HG02973 (cell line): Measurements from ENCODE around the gene PPM1E.
"Not testable (repeated sequence)": the region's sequence is repeated elsewhere in the genome, so short reads cannot be mapped to it uniquely, and the experiment has no call there.

Experiments used
- ATAC-seq: cut with Tn5 transposase; IDR thresholded peaks from one replicate; pipeline ENCODE4 v1.9.1; 2021; ENCODE audit warnings: moderate library complexity; ENCODE audit not compliant: unreplicated experiment

The PPM1E gene

DNA sequence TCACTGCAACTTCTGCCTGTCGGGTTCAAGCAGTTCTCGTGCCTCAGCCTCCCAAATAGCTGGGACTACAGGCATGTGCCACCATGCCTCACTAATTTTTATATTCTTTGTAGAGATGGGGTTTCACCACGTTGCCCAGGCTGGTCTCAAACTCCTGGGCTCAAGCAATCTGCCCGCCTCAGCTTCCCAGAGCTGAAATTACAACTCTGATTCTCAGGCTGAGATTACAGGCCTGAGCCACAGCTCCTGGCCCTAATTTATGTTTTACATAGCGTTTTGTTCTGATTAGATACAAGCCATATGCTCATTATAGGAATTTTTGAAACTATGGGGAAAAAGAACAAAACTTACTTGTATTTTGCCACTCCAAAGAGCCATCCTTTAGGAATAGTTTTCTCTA, 22.8 kb downstream of the PPM1E start:
- ATAC-seq, result not testable (repeated sequence)

DNA sequence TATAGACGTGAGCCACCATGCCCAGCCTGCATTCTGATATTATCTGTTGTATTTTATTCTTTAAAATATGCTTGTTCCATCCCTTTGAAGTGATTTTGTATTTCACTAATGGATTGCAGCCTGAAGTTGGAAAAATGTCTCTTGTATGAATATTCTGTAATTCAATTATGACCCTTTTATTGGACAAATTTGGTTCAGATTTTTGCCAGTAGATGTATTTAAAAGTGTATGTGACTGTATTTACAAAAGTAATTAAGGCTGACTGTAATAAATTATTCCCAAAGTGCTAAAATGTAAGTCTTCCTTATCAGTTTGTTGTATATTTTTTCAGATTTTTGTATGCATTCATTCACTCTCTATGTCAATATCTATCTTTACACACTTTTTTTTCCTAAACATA, 23.8 kb downstream of the PPM1E start:
- no peak for ATAC-seq

DNA sequence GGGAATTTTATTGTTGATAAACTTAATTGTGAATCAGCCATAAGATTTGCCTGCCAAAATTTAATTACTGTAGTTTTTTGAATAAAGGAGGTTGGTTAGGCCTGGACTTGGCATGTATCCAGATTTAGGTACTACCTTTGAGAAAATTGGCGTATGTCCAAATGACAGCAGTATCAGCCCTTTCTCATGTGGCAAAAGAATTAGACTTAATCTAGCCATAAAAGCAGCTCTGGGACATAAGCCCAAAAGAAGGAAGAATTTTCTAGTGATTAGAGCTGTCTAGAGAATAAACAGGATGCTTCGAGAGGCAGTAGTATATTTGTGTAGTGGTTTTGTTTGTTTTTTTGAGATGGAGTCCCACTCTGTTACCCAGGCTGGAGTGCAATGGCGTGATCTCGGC, 27.7 kb downstream of the PPM1E start:
- no peak for ATAC-seq

DNA sequence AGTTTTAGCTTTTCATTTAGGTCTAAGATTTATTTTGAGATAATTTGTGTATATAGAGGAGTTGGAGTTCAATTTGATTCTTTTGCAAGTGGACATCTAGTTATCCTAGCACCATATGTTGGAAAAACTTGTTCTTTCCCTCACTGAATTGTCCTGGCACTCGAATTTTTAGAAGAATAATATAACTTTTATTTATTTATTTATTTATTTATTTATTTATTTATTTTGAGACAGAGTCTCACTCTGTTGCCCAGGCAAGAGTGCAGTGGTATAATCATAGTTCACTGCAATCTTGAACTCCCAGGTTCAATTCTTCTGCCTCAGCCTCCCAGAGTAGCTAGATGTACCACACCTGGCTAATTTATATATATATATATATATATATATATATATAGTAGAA, 29.4 kb downstream of the PPM1E start:
- no peak for ATAC-seq

DNA sequence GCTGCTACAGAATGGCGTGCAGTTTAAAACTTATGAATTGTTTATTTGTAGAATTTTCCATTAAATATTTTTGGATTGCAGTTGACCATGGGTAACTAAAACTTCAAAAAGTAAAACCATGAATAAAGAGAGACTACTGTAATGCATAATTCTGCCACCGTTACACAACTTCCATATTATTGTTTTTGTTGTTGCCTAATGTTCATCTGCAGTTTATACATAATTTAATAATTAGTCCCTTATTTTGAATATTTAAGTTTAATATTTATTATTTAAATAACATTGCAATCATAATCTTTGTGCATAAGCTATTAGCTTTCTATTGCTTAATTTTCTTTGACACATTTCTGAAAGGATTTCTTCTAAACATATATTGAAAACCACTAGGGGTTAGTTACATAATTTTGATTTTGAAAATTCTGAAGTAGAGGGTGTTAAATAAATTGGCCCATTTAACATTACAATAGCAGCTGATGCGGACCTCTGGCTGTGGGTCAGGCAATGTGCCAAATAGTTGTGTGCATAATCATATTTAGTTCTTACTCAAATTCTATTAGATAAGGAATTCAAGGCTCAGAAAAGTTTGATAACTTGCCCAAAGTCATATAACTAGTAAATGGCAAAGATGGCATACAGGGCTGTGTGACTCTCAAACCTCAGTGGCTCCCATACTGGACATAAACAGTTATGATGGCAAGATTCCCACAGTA, 31.1 kb downstream of the PPM1E start:
- no peak for ATAC-seq

DNA sequence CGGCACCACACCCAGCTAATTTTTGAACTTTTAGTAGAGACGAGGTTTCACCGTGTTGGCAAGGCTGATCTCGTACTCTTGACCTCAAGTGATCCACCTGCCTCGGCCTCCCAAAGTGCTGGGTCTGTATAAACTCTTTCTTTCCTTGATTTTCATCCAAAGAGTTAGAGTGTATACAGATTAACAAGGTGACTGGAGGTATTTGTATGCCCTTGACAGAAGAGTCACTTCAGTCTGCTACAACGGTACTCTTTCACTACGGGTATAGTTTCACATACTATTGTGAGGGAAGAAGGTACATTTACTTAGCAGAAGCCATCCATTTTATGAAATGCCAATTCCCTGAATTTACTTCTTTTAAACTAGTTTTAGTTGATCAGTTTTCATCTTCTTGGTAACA, 32.5 kb downstream of the PPM1E start:
- no peak for ATAC-seq

DNA sequence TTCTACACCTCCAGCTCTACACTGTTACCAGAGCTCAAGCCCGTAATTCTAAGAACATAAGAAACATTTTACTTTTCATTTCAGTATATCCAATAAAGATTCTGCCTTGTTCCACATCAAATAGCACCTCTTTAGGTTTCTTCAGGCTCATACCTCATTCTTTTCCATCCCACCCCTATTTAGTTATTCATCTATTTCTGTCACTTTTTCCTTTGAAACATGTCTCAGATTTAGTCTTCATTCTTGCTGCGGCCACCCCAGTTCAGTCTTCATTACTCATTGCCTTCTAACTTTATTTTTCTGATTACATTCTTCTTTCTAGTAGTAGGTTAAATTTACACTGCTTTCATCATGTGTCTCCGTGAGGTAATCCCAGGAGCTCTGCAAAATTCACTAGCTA, 33.5 kb downstream of the PPM1E start:
- ATAC-seq, result no peak

DNA sequence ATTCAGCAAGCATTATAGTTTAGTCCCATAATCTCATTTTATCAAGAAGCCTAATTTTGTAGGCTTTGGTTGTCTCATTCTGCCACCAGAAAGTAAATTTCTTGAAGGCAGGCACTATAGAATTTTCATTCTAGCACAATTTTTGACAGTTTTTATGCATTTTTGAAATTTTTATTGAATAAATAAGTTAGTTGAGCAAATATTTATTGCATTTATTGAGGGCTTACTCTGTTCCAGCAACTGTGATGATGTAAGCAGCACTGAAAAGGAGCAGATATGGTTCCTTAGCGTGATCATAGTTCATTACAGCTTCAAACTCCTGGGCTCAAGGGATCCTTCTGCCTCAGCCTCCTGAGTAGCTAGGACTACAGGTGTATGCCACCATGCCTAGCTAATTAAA, 34.2 kb downstream of the PPM1E start:
- ATAC-seq, result no peak

DNA sequence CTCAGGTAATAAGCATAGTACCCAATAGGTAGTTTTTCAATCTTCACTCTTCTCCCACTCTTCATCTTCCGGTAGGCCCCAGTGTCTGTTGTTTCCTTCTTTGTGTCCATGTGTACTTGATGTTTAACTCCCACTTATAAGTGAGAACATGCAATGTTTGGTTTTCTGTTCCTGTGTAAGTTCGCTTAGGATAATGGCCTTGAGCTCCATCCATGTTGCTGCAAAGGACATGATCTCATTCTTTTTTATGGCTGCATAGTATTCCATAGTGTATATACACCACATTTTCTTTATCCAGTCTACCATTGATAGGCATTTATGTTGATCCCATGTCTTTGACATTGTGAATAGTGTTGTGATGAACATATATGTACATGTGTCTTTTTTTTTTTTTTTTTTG, 38.9 kb downstream of the PPM1E start:
- not testable (repeated sequence) for ATAC-seq

DNA sequence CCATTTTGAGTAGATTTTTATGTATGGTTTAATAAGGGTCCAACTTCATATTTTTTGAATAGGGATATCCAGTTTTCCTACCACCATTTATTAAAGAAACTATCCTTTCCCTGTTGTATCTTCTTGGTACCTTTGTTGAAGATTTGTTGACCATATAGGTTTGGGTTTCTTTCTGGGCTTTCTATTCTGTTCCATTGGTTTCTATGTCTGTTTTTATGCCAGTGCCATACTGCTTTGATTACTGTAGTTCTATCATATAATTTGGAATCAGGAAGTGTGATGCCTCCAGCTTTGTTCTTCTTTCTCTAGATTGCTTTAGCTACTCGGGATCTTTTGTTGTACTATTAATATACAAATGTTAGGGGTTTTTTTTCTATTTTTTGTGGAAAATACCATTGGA, 46.5 kb downstream of the PPM1E start:
- ATAC-seq, result no peak

DNA sequence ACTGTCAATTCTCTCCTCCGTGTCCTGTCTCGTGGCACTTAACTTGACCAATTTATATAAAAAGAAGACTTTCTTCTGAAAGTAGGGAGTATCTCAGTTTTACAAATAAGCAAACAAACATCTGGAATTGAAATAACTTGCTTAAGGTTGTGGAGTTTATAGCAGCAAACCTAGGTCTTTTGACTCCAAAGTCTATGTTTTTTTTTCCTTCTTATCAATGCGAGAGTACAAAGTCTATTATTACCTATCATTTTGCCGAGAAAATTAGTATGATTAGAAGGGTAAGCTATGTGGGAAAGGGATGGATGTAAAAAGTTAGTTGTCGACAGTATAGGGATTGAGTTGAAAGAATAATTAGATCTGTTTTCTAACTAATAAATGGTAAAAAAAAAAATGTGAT, 50.4 kb downstream of the PPM1E start:
- no peak for ATAC-seq

DNA sequence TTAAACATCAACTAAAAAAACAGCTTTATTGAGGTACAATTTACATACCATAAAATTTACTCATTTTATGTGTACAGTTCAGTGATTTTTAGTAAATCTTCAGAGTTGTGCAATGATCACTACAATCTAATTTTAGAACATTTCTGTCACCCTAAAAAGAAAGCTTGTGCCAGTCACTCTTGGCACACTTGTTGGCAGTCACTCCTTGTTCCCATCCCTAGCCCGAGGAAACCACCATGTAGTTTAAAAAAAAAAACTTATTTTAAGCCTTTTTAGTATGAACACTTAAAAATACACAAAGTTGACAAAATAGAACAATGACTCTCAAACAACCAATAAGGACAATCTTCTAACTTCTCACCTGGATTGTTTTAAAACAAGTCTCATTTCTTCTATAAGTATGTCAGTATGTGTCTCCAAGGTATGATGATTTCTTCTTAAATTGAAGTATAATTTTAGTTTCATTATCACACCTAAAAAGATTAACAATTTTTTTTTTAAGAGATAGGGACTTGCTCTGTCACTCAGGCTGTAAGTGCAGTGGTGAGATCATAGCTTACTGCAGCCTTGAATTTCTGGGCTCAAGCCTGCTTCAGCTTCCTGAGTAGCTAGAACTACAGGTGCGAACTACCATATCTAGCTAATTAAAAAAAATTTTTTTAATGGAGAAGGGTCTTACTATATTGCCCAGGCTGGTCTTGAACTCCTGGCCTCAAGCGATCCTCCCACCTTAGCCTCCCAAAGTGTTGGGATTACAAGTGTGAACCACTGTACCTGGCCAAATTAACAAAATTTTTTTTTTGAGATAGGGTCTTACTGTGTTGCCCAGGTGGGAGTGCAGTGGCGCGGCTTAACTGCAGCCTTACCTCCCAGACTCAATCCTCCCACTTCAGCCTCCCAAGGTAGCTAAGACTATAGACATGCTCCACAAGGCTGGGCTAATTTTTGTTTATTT, 53.2 kb downstream of the PPM1E start:
- ATAC-seq, result no peak

DNA sequence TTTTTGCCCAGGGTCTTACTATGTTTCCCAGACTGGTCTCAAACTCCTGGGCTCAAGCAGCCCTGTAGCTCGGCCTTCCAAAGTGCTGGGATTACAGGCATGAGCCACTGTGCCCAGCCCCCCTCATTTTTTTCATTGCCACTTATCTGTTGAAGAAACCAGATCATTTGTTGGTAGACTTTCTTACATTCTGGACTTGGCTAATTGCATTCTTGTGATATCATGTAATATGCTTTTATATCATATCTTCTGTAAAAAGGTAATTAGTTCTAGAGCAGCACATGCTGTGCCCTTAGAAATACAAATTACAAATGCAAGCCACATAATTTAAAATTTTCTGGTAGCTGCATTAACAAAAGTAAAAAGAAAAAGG, 53.9 kb downstream of the PPM1E start:
- no peak for ATAC-seq

DNA sequence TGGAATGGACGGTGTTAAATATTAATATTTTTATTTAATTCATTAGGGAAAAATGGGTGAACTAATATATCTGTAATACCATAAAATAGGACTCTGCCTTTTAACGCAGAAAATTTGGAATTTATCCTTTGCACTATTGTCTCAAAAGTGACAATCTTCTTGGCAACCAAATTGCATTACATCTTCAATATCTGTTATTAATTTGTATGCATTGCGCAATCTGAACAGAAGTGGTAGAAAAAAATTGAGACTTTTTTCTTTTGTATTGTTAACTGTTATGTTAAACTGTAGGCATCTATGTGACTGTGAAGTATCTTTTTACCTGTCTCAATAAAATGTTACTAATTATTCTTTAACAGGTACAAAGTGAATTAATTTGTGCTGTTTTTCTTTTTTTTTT, 55.6 kb downstream of the PPM1E start:
- no peak for ATAC-seq

DNA sequence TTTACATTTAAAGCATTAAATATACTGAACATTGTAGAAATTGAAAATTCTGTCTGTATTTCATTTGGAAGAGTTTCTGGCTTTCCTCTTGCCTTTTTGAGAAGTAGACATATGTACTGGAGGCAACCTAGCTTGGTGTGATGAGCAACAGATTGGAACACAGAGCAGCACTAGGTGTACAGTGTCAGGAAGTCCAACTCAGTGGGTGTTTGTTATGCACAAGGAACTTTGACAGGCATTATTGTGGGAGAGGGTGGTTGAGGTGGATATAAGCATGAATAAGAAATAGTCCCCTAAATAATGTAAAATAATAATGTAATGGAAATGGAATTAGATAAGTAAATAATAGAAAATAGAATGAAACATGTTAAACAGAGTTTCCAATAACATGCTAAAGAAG, 58.1 kb downstream of the PPM1E start:
- ATAC-seq, result no peak

DNA sequence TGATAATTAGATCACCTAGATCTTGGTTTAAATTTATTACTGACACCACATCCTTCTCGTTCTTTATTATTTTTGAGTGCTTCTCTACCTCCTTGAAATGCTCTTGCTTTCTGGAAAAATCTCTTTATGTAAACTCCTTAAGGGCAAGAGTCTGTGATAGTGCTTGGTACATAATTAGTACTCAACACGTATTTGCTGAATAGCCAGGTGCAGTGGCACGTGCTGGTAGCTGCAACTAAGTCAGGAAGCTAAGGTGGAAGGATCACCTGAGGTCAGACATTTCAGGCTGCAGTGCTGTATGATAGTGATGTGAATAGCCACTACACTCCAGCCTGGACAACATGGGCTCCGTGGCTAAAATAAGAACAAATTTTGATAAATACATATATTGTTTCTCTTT, 63.0 kb downstream of the PPM1E start:
- no peak for ATAC-seq

DNA sequence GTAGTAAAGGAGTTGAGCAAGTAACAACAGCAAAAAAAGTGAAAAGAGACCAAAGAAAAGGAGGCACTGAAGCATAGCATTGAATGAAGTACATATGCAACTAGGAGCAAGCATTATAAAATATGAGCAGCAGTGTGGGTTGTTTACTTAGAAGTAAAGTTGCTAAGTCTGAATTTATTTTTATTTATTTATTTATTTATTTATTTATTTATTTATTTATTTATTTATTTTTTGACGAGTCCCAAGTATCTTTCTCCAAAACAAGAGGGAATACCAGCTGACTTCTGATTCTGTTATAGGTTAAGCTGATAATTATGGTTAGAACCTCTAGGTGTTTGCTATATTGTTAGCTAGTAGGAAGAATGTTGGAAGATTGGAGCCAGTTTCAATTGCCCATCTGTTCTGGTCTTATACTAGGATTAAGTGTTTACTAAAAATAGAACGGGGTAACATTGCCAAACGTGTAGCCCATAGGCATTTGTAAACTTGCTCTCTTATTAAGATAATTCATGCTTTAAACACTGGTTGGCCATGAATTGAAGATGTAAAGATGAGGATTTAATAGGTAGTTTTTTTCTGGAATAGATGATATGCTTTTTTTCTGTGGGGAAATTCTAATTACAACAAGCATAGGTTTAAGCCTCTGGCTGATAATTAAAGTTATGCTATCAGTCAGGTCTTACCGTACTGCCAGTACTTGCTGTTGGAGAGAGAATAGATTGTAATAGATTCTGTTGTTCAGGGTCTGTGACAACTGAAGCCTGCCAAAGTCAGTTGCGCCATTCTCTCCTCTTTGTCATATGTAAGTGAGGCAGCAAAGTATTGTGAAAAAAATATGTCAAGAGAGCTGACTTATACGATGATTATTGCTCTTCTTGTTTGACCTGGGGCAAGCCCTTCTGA, 66.7 kb downstream of the PPM1E start:
- no peak for ATAC-seq

DNA sequence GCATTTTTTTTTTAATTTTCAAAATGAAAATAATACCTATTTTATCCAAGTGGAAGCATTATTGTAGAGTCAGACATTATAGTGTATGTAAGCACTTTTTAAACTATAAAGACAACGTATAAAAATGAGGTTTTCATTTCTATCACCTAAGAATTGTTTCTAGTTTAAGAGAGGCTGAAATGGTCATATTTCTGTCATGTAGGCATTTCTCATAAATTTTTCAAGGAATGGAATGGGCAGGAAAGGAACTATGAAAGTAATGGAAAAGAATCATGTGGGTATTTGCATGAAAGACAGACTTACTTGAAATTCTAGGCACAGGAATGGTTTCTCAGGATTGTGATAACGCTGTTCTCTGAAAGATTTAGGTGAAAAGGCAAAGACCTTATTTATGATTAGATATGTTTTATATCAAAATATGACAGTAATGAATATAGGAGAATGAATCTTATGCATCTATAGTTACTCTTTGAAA, 67.4 kb downstream of the PPM1E start:
- ATAC-seq, result no peak

DNA sequence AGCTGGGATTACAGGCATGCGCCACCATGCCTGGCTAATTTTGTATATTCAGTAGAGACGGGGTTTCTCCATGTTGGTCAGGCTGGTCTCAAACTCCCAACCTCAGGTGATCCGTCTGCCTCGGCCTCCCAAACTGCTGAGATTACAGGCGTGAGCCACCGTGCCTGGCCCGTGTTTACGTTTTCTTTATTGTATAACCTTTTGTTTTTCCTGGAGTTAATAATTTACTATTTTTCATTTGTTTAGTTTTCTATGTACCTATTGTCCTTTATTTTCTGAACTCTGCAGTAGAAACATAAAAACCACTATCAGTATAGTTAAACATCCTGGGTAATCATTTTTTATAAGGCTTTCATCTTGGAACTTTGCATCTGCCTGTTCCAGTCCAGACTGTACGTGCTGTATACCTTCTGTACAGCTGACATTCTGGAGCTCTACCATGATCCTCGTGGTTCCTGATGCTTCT, 73.6 kb downstream of the PPM1E start:
- ATAC-seq, result no peak

DNA sequence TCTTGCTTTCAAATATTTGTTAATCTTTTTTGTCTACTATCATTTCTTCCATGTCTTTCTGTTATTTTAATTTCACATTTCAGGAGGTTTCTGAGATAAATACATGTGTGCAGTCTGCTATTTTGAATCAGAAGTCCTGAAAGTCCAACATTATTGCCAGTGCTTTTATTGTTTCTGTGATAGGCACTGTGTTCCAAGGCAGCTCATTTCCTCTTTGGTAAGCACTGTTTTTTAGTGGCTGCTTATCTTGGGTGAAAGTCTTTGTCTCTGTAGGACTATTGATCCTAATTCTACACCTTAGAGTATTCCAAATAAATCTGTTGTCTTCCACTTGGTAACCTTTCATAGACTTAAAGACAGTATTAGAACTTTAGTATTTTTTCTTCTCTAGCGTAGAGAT, 76.1 kb downstream of the PPM1E start:
- ATAC-seq, result no peak

DNA sequence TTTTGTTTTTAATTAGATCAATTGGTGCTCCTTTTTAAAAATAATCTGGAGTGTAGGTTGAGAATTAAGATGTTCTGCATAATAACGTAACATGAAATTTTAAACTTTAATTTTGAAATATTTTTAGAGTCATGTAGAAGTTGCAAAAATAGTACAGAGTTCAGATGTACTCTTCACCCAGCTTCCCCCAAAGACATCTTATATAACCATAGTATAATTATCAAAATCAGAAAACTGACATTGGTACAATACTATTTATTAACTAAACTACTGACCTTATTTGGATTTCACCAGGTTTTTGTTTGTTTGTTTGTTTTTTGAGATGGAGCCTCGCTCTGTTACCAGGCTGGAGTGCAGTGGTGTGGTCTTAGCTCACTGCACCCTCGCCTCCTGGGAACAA, 76.9 kb downstream of the PPM1E start:
- ATAC-seq, result no peak
